GDM1 (cell line): Measurements from ENCODE around the gene SORBS1.
A peak's percentile ranks its signal among the peaks of the same experiment; 100 is the strongest.

Source experiments
- DNase-seq: peaks from one replicate; lab custom pipeline; 2025; lab: John Stamatoyannopoulos, UW

SORBS1 gene

DNA sequence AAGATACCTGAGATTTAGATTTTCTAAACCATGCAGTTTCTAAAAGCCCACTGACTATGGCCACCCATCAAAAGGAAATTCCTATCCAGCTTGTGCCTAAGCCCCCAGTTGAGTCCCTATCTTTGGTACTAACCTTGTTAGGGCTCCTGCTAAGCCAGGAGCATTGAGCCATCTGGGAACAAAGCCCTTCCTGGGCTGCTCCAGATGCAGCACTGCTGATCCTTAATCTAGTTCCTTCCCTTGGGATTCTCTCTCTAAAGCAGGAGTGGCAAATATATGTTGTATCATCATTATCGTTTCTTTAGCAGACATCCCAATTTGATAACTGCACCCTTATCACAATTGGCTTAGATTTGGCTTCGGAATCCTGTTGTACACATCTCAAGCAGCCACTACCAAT, 245.7 kb downstream of the SORBS1 start:
- DNase-seq: no peak

DNA sequence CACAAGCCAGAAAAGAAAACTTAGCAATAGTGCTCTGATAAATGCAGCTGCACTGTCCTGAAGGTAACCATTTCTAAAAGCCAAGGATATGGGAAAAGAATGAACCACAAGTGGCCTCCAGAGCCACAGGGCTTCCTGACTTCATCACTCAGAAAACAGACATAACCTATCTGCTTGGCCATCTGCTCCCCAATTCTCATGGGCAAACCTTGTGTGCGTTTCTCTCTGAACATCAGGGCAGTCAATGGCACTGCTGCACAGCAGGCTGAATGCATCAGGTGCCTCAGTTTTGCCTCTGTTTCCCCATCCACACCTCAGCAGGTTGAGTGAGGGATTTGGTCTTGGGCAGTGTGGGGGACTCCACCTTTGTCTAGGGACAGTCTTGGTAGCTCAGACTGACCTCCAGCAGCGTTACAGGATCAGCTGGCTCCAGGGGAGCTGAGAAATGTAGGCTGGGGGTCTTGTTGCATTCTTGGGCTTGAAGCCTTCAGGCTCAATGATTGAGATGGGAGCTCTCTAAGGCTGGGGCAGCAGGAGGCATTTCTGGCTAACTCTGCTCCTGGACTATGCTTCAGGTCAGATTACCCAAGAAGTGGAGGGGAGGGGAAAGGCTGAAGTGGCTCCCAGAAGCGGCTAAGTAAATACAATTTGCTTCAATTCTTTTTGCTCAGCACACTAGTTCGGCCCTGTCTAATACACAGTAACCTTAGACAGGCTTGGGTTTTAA, 246.8 kb downstream of the SORBS1 start:
- DNase-seq: no peak

DNA sequence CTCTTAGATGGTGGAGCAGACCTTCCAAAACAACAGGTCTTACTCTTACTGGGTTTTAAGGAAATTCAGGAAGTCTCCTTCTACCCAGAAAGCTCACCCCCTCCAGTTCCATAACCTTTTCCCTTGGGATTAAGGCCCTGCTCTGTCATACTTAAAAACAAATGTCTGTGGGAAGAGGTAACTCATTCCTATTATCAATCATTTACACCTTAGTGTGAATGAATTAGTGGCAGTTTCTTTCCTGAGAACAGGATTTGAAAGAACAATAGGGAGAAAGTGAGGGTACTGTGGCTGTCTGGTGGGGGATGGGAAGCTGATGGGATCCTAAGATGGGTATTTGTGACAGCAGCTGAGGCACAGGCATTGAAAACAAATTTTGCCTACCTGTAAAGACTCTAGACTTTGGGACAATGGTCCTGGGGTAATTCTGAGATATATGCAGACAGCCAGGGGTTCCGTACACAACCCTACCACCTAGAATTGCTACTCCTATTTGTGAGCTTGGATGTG, 248.1 kb downstream of the SORBS1 start:
- no peak for DNase-seq

DNA sequence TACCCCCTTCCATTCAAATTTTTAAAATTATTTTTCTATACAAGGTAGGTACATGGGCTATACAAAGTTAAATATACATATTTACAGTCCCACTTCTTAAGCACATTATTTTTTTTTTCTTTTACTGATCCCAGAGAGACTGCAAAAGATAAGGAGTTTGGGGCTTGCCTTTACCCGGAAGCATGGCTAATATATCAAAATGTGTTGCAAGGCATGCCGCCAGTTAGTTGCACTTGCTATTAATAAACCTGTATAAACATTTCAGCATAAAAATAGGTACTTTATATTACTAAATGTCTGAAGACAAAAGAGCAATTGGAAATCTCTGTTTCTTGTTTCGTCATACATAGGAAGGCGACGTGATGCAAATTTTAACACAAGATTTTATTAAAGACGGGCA, 248.9 kb downstream of the SORBS1 start:
- no peak for DNase-seq

DNA sequence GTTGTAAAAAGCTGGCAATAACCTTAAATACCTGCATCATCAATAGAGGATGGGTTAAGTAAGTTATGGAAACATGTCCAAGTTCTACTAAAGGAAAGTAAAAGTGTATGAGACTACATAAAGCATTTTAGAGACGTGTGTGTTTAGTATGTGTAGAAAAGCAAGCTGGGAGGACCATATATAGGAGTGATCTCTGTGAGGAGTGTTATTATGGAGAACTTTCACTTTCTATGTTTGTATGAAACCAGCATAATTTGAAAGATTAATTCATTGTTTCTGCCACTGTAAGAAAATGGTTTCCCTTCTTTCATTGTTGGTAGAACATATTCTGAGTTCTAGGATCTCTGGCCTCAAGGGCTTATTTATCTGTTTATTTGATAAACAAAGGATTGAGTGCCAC, 251.2 kb downstream of the SORBS1 start:
- DNase-seq: no peak

DNA sequence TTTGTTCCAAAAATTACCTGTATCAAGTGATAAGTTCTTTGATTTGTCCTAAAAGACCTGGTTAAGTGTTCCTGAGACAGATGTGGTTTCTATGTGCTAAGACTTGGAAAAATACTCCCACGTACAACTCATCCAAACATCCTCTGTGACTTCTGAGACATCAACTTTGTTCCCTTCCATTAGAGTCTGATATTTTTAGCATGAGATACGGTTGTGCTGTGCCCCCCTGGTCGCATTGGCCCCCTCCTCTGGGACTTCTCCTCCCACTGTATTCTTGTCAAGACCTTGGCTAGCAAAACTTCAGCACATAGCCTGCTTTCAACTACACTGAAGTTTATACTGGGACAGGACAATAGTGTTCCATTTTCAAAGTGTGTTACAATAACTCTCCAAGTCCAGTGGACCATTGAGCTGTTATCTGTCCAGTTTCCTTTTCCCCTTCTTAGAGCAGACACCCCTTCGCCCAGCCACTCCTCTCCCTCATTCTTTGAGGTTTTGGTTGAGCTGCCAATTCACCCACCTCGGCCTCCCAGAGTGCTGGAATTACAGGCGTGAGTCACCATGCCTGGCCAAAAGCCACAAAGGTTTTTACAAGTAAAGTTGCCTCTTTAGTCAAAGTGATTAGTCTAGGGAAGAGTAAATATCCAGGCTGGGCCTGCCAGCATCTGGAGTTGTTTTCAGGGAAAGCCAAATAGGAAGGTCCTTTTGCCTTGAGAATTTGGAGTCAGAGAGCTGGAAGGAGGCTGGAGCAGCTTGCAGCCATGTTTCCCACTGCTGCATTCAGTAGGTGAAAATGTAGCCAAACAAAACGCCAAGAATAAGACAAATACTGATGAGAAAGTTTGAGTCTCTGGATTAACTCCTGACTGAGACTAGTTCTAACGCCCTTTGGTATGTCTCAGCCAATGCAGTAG, 252.5 kb downstream of the SORBS1 start:
- peak; percentile 40 for DNase-seq

DNA sequence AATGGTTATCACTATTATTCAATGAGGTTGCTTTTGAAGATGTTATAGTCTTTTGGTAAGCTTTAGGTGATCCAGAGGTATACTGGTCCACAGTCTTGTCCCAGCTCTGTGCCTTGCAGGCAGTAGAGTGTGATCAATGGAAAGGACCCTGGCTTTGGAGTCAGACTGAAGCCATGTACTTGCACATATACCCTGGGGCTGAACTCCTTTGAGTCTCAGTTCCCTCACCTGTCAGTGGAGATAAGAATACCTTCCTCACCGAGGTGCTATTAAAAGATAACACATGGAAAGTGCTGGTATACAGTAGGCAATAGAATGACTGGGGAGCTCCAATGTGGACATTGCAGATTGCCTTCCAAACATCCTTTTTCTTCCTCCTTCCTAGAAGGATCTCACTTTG, 254.3 kb downstream of the SORBS1 start:
- no peak for DNase-seq

DNA sequence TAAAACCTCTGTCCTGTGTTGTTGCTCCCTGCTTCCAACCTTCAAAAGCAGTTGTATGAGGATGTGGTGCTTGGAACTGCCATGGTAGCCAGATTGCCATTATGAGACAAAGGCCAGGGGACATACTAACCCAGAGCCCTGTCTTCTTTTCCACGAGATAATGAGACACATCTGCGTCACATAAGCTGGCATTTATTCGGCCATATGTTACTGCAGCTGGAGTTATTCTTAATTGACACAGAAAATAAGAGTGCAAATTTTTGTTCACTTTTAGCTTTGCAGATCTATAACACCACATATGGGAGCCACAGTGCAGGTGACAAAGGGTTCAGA, 254.9 kb downstream of the SORBS1 start:
- no peak for DNase-seq

DNA sequence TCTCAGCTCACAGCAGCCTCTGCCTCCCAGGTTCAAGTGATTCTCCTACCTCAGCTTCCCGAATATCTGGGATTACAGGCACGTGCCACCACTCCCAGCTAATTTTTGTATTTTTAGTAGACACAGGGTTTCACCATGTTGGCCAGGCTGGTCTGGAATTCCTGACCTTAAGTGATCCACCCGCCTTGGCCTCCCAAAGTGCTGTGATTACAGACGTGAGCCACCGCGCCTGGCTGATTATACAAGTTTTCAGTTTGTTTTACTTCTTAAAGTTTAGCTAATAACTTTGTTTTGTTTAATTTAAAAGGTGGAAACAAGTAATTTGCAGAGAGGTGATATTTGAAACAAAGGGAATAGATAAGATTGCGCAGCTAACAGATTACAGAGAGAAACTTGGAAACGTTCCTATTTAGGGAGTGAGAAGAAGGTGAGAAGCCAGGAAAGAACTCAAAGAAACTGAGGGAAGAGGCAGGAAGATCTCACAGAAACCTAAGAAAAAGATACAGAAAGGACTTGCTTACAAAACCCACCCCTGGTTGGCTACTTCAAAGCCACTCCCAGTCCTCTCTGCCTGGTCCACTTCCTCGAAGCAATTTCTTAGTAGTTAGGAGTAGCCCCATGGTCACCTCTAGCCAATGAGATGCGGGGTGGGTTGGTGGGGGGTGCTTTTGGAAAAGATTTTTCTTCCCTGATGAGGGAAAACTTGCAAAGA, 255.4 kb downstream of the SORBS1 start:
- DNase-seq: no peak

DNA sequence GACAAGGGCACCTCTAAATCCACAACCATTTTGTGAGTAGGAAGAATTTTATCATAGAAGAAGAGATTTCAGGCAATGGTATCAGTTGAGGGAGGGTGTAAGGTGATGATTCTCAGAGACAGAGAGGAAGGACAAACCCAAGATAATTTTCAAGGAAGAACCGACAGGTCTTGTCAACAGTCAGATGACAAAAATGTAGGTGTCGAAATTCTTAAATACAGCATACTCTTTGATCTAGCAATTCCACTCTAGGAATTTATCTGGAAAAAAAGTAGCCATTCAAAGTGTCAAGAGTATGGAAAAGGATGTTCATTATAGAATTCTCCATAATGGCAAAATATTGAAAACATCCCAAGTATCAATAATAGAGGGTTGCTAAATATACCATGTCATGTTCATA, 256.2 kb downstream of the SORBS1 start:
- no peak for DNase-seq

DNA sequence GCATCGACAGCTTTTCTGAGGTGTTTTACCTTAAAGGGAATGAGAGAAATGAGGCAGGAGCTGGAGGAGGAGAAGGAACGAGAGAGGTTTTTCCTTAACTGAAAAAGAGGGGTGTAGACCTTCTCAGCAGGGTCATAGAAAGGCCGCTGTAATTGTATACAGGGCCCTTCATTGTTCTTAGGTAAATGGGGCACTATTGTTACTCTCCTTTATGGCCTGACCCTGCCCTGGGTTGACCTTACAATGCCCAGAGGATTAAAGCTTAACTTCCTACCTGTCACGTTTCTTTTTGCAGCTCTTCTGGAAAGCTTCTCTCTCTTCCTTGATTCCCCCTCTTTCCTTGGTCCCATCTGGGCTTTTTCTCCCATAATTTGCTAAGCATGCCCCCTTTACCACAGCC, 256.7 kb downstream of the SORBS1 start:
- DNase-seq: no peak

DNA sequence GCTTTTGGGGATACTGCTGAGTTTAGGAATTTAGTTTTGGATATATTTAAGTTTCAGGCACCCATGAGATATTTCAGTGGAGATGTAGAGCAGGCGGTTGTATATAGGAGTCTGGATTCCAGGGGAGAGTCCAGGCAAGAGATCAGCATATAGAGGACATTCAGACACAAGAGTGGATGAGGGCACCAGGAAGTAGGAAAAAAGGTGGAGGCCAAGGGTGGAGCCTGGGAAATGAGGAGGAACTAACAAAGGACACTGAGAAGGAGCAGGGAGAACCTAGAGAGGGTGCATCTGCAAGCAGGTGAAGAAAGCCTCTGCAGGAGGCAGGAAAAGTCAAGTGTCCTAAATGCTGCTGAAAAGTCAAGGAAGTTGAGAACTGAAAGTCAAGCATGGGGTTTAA, 257.2 kb downstream of the SORBS1 start:
- DNase-seq: no peak

DNA sequence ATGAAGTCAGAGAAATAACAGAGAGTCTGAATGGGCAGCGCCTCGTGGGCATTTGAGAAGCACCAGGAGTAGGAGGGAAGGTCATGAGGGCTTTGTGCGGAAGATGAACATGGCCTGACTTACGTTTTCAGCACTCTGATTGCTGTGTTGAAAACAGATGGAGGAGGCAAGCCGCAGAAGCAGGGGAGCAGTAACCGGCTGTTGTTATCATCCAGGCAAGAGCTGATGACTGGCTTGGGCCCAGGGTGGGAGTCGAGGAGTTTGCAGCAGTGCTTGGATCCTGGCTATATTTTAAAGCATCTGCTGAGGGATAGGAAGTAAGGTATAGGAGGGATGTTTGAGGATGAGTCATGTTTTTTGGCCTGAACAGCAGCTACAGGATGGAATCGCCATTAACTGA, 257.6 kb downstream of the SORBS1 start:
- DNase-seq: no peak

DNA sequence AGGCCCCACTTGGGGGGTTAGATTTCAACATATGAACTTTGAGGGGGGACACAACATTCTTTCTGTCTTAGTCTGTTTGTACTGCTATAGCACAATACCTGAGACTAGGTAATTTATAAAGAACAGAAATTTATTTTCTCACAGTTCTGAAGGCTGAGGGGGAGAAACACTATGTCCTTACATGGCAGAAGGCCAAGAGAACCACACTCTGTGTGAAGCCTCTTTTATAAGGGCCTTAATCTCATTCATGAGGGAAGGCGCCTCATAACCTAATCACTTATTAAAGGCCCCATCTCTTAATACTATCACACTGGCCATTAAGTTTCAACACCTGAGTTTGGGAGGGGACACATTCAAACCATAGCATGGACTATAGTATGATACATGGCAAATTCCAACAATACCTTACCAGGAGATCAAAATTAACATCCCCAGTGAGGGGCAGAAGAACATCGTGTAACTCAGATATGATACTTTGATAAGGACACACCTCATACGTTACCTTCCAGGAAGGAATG, 261.1 kb downstream of the SORBS1 start:
- DNase-seq: no peak

DNA sequence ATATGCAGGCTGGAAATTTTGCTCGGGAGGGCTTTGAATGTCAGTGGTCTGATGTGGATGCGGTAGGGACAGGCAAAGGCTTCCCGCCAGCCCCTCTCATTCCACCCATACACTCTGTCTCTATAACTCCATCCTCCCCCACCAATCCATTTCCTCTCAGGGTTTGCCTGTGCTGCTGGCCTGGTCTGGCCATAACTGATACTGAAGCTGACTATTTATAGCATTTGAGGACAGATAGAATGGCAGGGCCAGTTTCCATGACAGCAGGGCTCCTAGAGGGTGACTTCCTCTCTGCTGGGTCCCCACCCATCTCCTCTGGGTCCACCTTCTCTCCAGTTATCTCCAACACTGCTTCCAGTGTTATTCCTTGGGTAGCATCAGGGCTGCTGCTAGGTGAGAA, 263.8 kb downstream of the SORBS1 start:
- DNase-seq: peak; percentile 13

DNA sequence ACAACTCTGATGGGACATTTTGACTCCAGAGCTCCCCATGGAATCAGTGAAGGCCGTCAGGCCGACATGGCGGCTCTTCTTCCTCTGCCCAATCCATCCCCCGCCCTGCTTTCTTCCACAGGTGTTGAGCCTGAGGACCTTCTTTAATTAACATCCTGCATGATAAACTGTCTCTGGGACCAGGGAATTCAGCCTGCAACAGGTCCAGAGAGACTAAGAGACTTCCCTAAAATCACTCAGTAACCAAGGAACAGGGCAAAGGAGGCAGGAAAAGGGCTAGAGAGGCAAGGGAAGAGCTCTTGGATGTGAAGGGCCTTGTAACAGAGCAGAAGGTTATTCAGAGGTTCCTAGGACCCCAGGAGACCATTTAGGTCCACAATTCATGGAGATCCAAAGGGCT, 264.4 kb downstream of the SORBS1 start:
- DNase-seq: no peak

DNA sequence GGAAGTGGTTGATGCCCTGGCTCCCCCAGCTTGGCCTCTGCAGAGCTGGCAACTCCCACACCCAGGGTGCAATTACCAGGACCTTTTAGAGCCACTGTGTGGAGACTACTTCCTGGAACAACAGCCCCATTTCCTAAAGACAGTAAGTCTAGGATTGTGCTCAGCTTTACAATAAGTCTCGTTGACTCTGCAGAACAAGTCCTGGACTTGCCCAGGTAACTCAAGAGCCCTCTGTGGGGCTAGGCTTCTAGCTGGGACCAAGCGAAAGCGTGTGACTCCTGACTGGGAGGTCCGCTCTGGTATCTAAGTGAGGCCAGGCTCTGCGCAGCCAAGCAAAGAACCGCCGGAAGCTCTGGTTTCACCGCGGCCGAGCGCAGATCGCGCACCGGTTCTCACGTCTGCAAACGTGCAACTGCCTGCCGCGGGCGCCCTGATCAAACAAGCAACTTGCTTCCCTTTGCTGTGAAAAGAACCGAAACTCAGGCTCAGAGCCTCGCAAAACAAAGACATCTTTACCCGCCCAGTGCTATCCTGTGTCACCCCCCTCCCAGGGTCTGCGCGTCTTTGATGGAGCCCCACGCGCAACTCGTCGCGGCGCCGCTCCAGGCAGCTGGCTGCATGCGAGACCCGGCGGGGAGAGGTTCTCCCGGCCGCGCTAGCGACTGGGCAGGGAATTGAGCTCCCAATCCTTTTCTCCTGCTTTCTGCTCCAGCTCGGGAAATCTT, 266.0 kb downstream of the SORBS1 start:
- DNase-seq: peak; percentile 59

DNA sequence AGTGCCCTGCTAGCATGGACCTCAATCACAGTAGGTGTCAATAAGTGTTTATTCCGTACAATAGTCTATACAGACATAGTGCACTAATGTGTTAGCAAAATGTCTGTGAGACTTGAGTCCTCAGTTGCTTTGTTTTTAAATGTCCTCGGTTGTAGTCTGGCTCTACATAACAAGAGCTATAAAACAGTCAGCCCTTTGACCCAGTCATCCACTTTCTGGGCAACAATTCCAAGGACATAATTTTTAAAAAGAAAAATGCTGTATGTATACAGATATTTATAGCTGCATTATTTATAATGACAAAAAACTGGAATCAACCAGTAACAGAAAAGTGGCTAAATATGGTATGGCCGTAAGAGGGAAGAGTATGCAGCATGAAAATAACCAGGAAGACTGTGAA, 267.5 kb downstream of the SORBS1 start:
- DNase-seq: no peak

DNA sequence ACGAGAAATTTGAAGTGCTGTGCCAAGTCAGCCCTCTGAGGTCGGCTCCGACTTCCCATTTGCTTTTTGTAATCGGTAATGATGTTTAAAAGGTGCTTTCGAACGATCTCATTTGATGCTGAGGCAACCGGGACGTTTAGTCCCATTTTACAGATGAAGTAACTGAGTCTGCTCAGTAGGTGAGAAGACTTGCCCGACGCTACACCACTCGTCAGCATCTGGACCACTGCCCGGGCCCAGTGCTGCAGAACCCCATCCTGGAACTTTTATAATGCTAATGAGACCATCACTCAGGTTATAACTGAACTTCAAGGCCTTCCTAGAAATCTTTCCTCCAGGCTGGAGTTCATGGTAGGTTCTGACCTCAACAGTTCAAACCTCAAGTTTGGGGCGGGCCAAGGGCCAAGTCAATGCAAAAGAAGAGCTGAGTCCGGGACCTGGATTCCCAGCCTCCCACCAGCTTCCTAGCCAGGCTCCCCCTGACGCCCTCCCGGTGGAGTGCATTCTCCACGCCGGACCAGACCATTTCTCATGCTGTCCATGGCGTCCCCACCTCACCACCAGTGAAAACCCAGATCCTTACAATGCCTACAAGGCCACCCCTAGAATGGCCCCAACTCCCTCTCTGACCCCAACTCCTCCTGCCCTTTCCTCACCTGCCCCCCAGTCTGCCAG, 269.7 kb downstream of the SORBS1 start:
- no peak for DNase-seq

DNA sequence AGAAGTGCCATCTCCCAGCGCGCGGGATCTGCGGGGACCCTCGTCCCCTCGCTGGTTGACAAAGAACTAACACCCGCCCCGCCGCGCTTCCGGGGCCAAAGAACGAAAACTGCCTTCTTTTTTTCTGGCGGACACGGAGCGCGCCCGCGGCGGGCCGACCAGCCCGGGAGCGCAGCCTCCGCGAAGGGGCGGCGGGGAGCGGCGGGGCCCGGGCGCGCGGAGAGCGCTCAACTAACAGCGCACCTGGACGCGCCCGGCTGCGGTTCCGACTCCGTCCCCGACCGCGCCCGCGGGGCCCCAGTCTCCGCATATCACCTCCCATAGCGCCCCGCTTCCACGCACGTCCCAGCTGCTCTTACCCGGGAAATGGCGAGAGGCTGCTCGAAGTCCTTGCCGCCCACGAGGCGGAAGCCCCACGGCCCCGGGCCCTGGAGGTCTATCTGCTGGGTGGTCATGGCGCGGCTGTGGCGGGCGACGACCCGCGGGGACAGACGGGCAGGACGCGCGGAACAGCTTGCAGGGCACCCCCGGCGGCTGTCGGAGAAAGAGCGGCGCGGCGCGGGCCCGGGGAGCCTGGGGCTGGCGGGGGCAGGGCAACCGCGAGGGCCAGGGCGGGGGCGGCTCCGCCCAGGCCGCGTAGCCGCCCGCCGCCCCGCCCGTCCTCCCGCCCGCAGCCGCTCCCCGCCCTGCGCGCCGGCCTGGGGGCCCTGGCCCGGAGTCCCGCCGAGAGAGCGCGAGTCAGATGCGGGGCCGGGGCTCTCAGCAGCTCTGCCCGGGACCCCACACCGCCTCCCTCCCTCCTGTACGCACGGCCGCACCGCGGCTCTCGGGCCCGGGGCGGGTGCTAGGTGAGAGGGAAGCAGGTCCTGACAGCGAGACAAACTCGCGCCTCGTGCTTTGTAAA, 270.5 kb downstream of the SORBS1 start, which contains the start of gene PDLIM1:
Gene PDLIM1 (minus strand): TSS at position 543 of the 904 bp plus-strand sequence. CDS start 88 bp downstream, at position 455.
- DNase-seq: peak; percentile 48
